ENCODE data around the gene CAMTA1.

CAMTA1 gene

GRCh38 chr1:7525338-7526063 is 740.2 kb downstream of the CAMTA1 start:
- POLR2A ChIA-PET, result no interaction called here

GRCh38 chr1:7526196-7526866 is 741.1 kb downstream of the CAMTA1 start:
- CTCF ChIA-PET, result interaction anchor here (0.6 kb wide), 1 partner anchor 245 kb away, joined by 7 read pairs; no protein-coding TSS in a partner anchor
- H3K4me3 ChIP-seq (ENCODE audit: low read depth, low read length), result no peak overlapping the region
- no peaks in the 10 kb centered on the region for H3K36me3 ChIP-seq (ENCODE audit: control insufficient read depth in 2 of 2, insufficient read depth in 1 of 2, low read length in 2 of 2)
- POLR2A ChIA-PET, result no interaction called here
- no peaks in the 10 kb centered on the region for H3K4me1 ChIP-seq (ENCODE audit: control insufficient read depth, insufficient read depth, low read length)
- no peak overlapping the region for H3K27ac ChIP-seq (ENCODE audit: extremely low read depth, low read depth, low read length)
- no peaks in the 10 kb centered on the region for H3K9me3 ChIP-seq (ENCODE audit: control insufficient read depth, insufficient read depth, low read depth, low read length)
- TF ChIP-seq ZNF140 (tag by site-specific recombination; IDR thresholded peaks at IDR 0.05), result no peak

More at GRCh38 chr1:7525338-7526063, 740.2 kb downstream of the CAMTA1 start:
- no peaks in the 10 kb centered on the region for H3K9me3 ChIP-seq (ENCODE audit: control insufficient read depth, insufficient read depth, low read depth, low read length)
- CTCF ChIA-PET, result interaction anchor here (1.3 kb wide), 1 partner anchor 14 kb away, joined by 4 read pairs; no protein-coding TSS in a partner anchor
- no peak for TF ChIP-seq ZNF211 (tag by site-specific recombination; IDR thresholded peaks at IDR 0.05; ENCODE audit: low read depth)
- H3K4me3 ChIP-seq (ENCODE audit: low read depth, low read length), result no peak overlapping the region
- H3K4me1 ChIP-seq (ENCODE audit: control insufficient read depth, insufficient read depth, low read length), result no peaks in the 10 kb centered on the region
- H3K27ac ChIP-seq (ENCODE audit: extremely low read depth, low read depth, low read length), result no peak overlapping the region
- no peaks in the 10 kb centered on the region for H3K36me3 ChIP-seq (ENCODE audit: control insufficient read depth in 2 of 2, insufficient read depth in 1 of 2, low read length in 2 of 2)

DNA sequence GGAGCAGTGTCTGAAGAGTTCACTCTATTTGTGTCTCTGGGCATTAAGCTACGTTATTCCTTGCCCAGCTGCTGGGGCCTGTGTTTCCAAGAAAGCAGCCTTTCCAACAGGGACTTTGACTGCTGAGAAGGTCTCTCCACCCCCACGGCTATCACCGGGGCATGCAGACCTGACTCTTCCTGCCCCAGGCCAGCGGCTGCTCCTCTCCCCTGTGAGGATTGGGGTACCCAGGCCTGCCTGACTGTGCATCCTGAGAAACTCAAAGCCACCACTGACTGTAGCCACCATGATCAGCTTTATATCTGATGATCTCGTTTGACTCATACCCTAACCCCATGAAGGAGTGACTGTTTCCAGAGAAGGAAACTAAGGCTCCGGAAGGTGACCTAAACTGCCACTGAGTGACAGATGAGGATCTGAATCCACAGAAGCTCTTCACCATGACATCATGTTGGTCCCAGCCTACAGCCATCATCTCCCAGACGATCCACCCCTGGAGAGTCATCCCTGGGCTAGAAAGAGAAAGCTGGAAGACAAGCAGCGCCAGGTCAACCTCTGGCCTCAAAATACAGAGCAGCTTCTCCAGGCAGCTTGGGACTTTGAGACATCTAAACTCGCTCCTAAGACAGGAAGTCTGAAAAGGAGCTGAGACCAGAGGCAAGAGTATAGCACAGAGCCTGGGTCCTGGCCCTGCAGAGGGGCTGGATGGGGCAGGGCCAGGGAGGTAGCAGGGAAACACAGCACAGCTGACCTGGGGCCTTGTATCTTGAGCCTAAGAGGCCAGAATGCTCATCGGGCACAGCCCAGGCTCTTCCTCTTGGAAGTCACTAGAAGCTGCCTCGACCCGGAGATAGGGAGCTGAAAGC is 741.8 kb downstream of the CAMTA1 start:
- no peaks in the 10 kb centered on the region for H3K4me1 ChIP-seq (ENCODE audit: control insufficient read depth, insufficient read depth, low read length)
- H3K36me3 ChIP-seq (ENCODE audit: control insufficient read depth in 2 of 2, insufficient read depth in 1 of 2, low read length in 2 of 2), result no peaks in the 10 kb centered on the region
- POLR2A ChIA-PET, result no interaction called here
- CTCF ChIA-PET, result interaction anchor here (0.6 to 1.7 kb wide), 4 partner anchors 10 to 246 kb away, joined by 3 to 8 read pairs (median 6); no protein-coding TSS in a partner anchor
- no peak overlapping the region for H3K4me3 ChIP-seq (ENCODE audit: low read depth, low read length)
- no peaks in the 10 kb centered on the region for H3K9me3 ChIP-seq (ENCODE audit: control insufficient read depth, insufficient read depth, low read depth, low read length)
- TF ChIP-seq ZNF629 (tag by site-specific recombination; IDR thresholded peaks at IDR 0.05) (peak; percentile 24; the same call in 1 of the 2 replicates), OSR2 (tag by site-specific recombination; IDR thresholded peaks at IDR 0.05) (peak; percentile 82), WT1 (tag by site-specific recombination; IDR thresholded peaks at IDR 0.05) (no peak)
- no peak overlapping the region for H3K27ac ChIP-seq (ENCODE audit: extremely low read depth, low read depth, low read length)

DNA sequence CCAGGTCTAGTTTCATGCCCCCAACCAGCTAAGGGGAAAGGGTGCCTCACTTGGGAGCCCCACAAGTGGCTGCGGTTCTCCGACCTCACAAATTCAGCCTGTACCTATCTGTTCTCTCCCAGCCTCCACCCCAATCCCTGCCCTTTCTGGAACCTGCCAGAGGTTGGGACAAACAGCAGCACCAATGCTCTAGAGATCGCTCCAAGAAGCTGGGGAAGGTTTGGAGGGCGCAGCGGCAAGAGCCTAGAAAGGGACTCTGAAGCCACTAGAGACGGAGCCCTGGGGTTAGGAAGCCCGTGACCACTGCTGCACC is 742.4 kb downstream of the CAMTA1 start:
- ChIA-PET POLR2A (interaction anchor here (0.7 kb wide), 1 partner anchor 12 kb away, joined by 3 read pairs; no protein-coding TSS in a partner anchor), CTCF (interaction anchor here (0.6 to 1.7 kb wide), 3 partner anchors 10 to 12 kb away, joined by 3 to 8 read pairs (median 6); no protein-coding TSS in a partner anchor)
- Histone ChIP-seq H3K4me3 (ENCODE audit: low read depth, low read length) (no peak overlapping the region), H3K9me3 (ENCODE audit: control insufficient read depth, insufficient read depth, low read depth, low read length) (no peaks in the 10 kb centered on the region), H3K4me1 (ENCODE audit: control insufficient read depth, insufficient read depth, low read length) (no peaks in the 10 kb centered on the region), H3K27ac (ENCODE audit: extremely low read depth, low read depth, low read length) (no peak overlapping the region), H3K36me3 (ENCODE audit: control insufficient read depth in 2 of 2, insufficient read depth in 1 of 2, low read length in 2 of 2) (no peaks in the 10 kb centered on the region)
- no peak for TF ChIP-seq ZNF146 (tag by site-specific recombination; IDR thresholded peaks at IDR 0.05)
- no peak for TF ChIP-seq ZNF518A (tag by site-specific recombination; conservative IDR thresholded peaks at IDR 0.05; ENCODE audit: low read depth)
- TF ChIP-seq EGR2 (tag by site-specific recombination; IDR thresholded peaks at IDR 0.05; ENCODE audit: low read depth), result no peak
- TF ChIP-seq, protein P1, sequence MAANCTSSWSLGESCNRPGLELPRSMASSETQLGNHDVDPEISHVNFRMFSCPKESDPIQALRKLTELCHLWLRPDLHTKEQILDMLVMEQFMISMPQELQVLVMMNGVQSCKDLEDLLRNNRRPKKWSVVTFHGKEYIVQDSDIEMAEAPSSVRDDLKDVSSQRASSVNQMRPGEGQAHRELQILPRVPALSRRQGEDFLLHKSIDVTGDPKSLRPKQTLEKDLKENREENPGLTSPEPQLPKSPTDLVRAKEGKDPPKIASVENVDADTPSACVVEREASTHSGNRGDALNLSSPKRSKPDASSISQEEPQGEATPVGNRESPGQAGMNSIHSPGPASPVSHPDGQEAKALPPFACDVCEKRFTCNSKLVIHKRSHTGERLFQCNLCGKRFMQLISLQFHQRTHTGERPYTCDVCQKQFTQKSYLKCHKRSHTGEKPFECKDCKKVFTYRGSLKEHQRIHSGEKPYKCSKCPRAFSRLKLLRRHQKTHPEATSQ (tag by site-specific recombination; IDR thresholded peaks at IDR 0.05), result no peak
- TF ChIP-seq ZNF555 (tag by site-specific recombination; conservative IDR thresholded peaks at IDR 0.05), result no peak
- TF ChIP-seq ZBTB48 (tag by site-specific recombination; IDR thresholded peaks at IDR 0.05), result no peak
- TF ChIP-seq ZNF837 (tag by site-specific recombination; IDR thresholded peaks at IDR 0.05), result no peak
- no peak for TF ChIP-seq ZNF704 (tag by site-specific recombination; IDR thresholded peaks at IDR 0.05)
- TF ChIP-seq KLF7 (tag by site-specific recombination; IDR thresholded peaks at IDR 0.05; ENCODE audit: borderline replicate concordance), result no peak
- no peak for TF ChIP-seq ZNF530 (tag by site-specific recombination; IDR thresholded peaks at IDR 0.05; ENCODE audit: low read depth)
- no peak for TF ChIP-seq OSR2 (tag by site-specific recombination; IDR thresholded peaks at IDR 0.05)
- TF ChIP-seq KLF1 (tag by site-specific recombination; IDR thresholded peaks at IDR 0.05), result no peak
- no peak for TF ChIP-seq ZFP41 (tag by site-specific recombination; IDR thresholded peaks at IDR 0.05; ENCODE audit: borderline replicate concordance)

Data from HEK293 (cell line).